HL-60 (cell line): Measurements from ENCODE around the gene NEUROD6.

Source experiments
- DNase-seq, 2 experiments: peaks; one replicate each; pipeline ENCODE4 v3.0.0-alpha.2; 2010 to 2020; ENCODE audit warnings: low read depth in 1 of 2, low spot score in 1 of 2
- H3K27ac ChIP-seq: fragments of 250-450 bp; sonication (Bioruptor Pico); replicated peaks from 2 replicates; pipeline ENCODE4 v1.5.1; 2020; ENCODE audit warnings: mild to moderate bottlenecking, moderate library complexity
- H3K27me3 ChIP-seq: fragments of 250-450 bp; sonication (Bioruptor Pico); 2 replicates; pipeline ENCODE4 v1.5.1; 2021; ENCODE audit warnings: mild to moderate bottlenecking, moderate library complexity; ENCODE audit not compliant: insufficient read depth, poor library complexity, severe bottlenecking
- H3K4me3 ChIP-seq: replicated peaks from 2 replicates; pipeline ENCODE4 v1.5.1; 2011; ENCODE audit warnings: mild to moderate bottlenecking, control low read depth, low read length; ENCODE audit not compliant: insufficient read depth
- GABPA ChIP-seq: IDR thresholded peaks from 2 replicates; pipeline ENCODE4 v1.6.1; 2012; ENCODE audit warnings: low read depth
- POLR2AphosphoS5 ChIP-seq: IDR thresholded peaks from 2 replicates; pipeline ENCODE4 v1.6.1; 2012; ENCODE audit warnings: low read depth
- SPI1 ChIP-seq: IDR thresholded peaks from 2 replicates; pipeline ENCODE4 v1.6.1; 2012; ENCODE audit warnings: low read depth, mild to moderate bottlenecking, borderline replicate concordance
- TF ChIP-seq, protein P1 (sequence below): IDR thresholded peaks from 2 replicates; pipeline ENCODE4 v1.6.1; 2012; ENCODE audit warnings: low read depth; ENCODE audit not compliant: insufficient replicate concordance
- TF ChIP-seq, protein P2 (sequence below): IDR thresholded peaks from one replicate; pipeline ENCODE4 v1.5.1; 2011; ENCODE audit warnings: low read length, control low read depth, inconsistent platforms; ENCODE audit not compliant: insufficient read depth

NEUROD6 gene

DNA sequence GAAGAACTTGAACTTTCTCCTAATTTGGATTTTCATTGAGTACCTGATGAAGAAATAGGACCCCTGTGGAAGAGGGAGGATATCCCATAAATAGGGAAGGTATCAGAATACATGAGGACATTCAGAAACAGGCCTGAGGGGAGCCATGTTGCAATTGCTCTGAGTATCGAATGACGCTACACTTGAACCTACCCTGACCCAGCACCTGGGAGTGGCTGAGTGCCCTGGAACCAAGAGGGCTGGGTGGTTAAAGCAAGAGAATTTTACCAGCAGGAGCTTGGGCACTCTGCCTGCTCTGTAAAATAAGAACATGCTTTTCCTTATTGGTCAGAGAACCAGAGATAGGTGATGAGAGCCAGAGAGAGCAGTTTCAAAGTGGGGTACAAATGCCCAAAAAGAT, 7.2 kb downstream of the NEUROD6 start:
- peaks cover 22% of the 10 kb centered on the region for H3K27me3 ChIP-seq
- H3K4me3 ChIP-seq: no peak overlapping the region
- TF ChIP-seq, protein P1, sequence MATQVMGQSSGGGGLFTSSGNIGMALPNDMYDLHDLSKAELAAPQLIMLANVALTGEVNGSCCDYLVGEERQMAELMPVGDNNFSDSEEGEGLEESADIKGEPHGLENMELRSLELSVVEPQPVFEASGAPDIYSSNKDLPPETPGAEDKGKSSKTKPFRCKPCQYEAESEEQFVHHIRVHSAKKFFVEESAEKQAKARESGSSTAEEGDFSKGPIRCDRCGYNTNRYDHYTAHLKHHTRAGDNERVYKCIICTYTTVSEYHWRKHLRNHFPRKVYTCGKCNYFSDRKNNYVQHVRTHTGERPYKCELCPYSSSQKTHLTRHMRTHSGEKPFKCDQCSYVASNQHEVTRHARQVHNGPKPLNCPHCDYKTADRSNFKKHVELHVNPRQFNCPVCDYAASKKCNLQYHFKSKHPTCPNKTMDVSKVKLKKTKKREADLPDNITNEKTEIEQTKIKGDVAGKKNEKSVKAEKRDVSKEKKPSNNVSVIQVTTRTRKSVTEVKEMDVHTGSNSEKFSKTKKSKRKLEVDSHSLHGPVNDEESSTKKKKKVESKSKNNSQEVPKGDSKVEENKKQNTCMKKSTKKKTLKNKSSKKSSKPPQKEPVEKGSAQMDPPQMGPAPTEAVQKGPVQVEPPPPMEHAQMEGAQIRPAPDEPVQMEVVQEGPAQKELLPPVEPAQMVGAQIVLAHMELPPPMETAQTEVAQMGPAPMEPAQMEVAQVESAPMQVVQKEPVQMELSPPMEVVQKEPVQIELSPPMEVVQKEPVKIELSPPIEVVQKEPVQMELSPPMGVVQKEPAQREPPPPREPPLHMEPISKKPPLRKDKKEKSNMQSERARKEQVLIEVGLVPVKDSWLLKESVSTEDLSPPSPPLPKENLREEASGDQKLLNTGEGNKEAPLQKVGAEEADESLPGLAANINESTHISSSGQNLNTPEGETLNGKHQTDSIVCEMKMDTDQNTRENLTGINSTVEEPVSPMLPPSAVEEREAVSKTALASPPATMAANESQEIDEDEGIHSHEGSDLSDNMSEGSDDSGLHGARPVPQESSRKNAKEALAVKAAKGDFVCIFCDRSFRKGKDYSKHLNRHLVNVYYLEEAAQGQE: no peak
- TF ChIP-seq SPI1 (no peak), POLR2AphosphoS5 (no peak)
- TF ChIP-seq, protein P2, sequence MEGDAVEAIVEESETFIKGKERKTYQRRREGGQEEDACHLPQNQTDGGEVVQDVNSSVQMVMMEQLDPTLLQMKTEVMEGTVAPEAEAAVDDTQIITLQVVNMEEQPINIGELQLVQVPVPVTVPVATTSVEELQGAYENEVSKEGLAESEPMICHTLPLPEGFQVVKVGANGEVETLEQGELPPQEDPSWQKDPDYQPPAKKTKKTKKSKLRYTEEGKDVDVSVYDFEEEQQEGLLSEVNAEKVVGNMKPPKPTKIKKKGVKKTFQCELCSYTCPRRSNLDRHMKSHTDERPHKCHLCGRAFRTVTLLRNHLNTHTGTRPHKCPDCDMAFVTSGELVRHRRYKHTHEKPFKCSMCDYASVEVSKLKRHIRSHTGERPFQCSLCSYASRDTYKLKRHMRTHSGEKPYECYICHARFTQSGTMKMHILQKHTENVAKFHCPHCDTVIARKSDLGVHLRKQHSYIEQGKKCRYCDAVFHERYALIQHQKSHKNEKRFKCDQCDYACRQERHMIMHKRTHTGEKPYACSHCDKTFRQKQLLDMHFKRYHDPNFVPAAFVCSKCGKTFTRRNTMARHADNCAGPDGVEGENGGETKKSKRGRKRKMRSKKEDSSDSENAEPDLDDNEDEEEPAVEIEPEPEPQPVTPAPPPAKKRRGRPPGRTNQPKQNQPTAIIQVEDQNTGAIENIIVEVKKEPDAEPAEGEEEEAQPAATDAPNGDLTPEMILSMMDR: no peak
- no peak for DNase-seq
- no peak overlapping the region for H3K27ac ChIP-seq

DNA sequence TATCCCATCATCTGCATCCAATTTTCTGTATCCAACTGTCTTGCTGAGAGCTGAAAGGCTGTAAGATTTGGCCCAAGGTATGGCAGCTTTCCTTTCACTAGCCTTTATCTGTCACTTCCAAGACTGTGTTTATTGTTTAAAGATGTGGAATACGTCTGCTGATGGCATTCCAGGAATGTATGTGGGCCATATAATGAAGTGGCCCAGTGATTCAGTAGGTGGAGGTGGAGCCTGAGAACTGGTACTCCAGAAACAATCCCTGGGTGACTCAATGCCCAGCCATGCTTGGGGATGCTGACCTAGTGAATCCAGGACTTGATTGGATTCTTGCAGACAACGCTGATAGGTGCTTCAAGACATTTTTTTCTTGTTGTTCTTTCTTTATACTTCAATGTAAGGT, 13.5 kb downstream of the NEUROD6 start:
- no peak for TF ChIP-seq GABPA
- no peak for TF ChIP-seq POLR2AphosphoS5
- no peak for TF ChIP-seq SPI1
- TF ChIP-seq, protein P1: no peak
- TF ChIP-seq, protein P2: no peak
- DNase-seq: no peak
- no peaks in the 10 kb centered on the region for H3K27me3 ChIP-seq
- no peak overlapping the region for H3K27ac ChIP-seq
- no peak overlapping the region for H3K4me3 ChIP-seq

DNA sequence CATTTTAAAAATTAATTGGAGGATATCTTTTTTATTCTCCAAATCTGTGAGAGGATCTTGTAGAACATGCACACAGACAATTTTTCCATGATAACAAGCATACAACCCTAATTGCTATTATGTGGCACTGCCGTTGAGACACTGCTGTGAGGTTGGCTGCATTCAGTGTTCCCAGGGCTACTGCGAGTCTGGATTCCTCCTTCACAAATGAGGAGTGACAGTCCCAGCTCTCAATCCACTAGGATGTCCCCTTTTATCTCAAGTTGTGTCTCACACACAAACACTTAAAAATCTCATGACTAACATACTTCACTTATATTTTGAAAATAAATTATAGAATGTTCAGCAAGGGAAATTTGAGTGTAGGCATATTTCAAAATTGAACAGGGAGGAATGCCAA, 14.1 kb downstream of the NEUROD6 start:
- no peak for TF ChIP-seq SPI1
- no peak for TF ChIP-seq POLR2AphosphoS5
- TF ChIP-seq, protein P1: no peak
- no peak for TF ChIP-seq GABPA
- TF ChIP-seq, protein P2: no peak
- Histone ChIP-seq H3K4me3 (no peak overlapping the region), H3K27me3 (no peaks in the 10 kb centered on the region), H3K27ac (no peak overlapping the region)
- no peak for DNase-seq
